K562 (cell line): Measurements from ENCODE around the gene DARS1. TPM values are rescaled to one million over a fixed set of nuclear protein-coding genes. Genes with fewer than 3 reads are reported as not detected.

Experiments
- SMARCA4 ChIP-seq: fragments of 450-650 bp; IDR thresholded peaks from 2 replicates; pipeline ENCODE4 v1.6.1; 2016
- SP2 ChIP-seq: IDR thresholded peaks from 2 replicates; pipeline ENCODE4 v1.6.1; 2011; ENCODE audit warnings: mild to moderate bottlenecking, low read depth, low read length, moderate library complexity; ENCODE audit not compliant: poor library complexity, severe bottlenecking; ENCODE audit errors: extremely low read depth
- ZKSCAN8 ChIP-seq: fragments of 200-800 bp; sonication (Bioruptor generic); IDR thresholded peaks from 2 replicates; pipeline ENCODE4 v1.6.1; 2016; ENCODE audit warnings: missing genetic modification characterization, missing compliant biosample characterization
- polyA plus RNA-seq, 8 experiments: library from polyadenylated mRNA; depleted of rRNA in 4 of 8; stranded (reverse) in 5 of 8; unstranded in 3 of 8; fragments of >200 nt; fragmentation: Nextera tagmentation in 2 of 8; fragmentation: Illumina TruSeq in 1 of 8; extraction: Ambion mirVana in 2 of 8; extraction: Trizol in 1 of 8; gene quantifications; 2 replicates each; pipeline versions ENCODE4 v1.2.1 to v1.2.3, GENCODE V29; 2011 to 2014; ENCODE audit warnings: inconsistent platforms in 1 of 8, missing spikeins in 1 of 8
- total RNA-seq, 7 experiments: library from RNA; depleted of rRNA in 6 of 7; stranded (reverse); fragments of >200 nt in 6 of 7; fragmentation: Illumina TruSeq in 2 of 7; extraction: Trizol in 2 of 7; gene quantifications; 2 replicates each; pipeline versions ENCODE4 v1.2.1 to v1.2.3, GENCODE V29; 2011 to 2021; ENCODE audit warnings: low replicate concordance in 1 of 7
- TF ChIP-seq, protein P1 (sequence below): fragments of 250-450 bp; sonication (Bioruptor Pico); IDR thresholded peaks from 2 replicates; pipeline ENCODE4 v1.5.0; 2022; ENCODE audit warnings: mild to moderate bottlenecking
- TF ChIP-seq, protein P2 (sequence below), 2 experiments: fragments of 450-650 bp; IDR thresholded peaks; 2 replicates each; pipeline ENCODE4 v1.6.1; 2018; ENCODE audit warnings: mild to moderate bottlenecking in 2 of 2, low read depth in 1 of 2; ENCODE audit not compliant: partially characterized antibody in 2 of 2
- TF ChIP-seq, protein P3 (sequence below): fragments of 450-650 bp; IDR thresholded peaks from one replicate; pipeline ENCODE4 v1.6.1; 2018; ENCODE audit warnings: mild to moderate bottlenecking, moderate library complexity; ENCODE audit not compliant: partially characterized antibody

DARS1 gene
- total and polyA plus RNA-seq, 9 of the 15 experiments (the other 6 are each of a cell fraction or from before 2014, with no cell fraction given): 91.5 to 239 (median 98.0) TPM

DNA sequence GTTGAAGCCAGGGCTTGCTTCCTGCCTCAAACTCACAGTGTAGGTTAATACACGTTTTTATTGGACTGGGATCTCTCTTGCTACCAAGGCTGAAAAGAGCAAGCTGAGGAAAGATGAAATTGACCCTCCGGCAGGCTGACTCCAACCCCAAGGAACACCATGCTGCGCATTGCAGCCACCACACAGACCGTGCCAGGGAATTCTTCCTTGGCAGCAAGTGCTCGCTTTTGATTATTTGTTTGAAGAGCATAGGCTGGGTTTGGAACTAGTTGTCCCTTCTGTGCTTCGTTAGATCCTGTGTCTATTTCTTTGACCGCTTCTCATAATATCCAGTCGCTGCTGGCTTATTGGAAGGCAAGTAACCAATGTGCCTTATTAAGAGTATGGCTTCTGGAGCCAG is 34.4 kb upstream of the DARS1 start (continued):
- TF ChIP-seq, protein P1, sequence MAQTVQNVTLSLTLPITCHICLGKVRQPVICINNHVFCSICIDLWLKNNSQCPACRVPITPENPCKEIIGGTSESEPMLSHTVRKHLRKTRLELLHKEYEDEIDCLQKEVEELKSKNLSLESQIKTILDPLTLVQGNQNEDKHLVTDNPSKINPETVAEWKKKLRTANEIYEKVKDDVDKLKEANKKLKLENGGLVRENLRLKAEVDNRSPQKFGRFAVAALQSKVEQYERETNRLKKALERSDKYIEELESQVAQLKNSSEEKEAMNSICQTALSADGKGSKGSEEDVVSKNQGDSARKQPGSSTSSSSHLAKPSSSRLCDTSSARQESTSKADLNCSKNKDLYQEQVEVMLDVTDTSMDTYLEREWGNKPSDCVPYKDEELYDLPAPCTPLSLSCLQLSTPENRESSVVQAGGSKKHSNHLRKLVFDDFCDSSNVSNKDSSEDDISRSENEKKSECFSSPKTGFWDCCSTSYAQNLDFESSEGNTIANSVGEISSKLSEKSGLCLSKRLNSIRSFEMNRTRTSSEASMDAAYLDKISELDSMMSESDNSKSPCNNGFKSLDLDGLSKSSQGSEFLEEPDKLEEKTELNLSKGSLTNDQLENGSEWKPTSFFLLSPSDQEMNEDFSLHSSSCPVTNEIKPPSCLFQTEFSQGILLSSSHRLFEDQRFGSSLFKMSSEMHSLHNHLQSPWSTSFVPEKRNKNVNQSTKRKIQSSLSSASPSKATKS: no peak
- TF ChIP-seq, protein P2, sequence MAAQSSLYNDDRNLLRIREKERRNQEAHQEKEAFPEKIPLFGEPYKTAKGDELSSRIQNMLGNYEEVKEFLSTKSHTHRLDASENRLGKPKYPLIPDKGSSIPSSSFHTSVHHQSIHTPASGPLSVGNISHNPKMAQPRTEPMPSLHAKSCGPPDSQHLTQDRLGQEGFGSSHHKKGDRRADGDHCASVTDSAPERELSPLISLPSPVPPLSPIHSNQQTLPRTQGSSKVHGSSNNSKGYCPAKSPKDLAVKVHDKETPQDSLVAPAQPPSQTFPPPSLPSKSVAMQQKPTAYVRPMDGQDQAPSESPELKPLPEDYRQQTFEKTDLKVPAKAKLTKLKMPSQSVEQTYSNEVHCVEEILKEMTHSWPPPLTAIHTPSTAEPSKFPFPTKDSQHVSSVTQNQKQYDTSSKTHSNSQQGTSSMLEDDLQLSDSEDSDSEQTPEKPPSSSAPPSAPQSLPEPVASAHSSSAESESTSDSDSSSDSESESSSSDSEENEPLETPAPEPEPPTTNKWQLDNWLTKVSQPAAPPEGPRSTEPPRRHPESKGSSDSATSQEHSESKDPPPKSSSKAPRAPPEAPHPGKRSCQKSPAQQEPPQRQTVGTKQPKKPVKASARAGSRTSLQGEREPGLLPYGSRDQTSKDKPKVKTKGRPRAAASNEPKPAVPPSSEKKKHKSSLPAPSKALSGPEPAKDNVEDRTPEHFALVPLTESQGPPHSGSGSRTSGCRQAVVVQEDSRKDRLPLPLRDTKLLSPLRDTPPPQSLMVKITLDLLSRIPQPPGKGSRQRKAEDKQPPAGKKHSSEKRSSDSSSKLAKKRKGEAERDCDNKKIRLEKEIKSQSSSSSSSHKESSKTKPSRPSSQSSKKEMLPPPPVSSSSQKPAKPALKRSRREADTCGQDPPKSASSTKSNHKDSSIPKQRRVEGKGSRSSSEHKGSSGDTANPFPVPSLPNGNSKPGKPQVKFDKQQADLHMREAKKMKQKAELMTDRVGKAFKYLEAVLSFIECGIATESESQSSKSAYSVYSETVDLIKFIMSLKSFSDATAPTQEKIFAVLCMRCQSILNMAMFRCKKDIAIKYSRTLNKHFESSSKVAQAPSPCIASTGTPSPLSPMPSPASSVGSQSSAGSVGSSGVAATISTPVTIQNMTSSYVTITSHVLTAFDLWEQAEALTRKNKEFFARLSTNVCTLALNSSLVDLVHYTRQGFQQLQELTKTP (IDR thresholded peaks at IDR 0.05; ENCODE audit: low read depth in 1 of 2, partially characterized antibody in 2 of 2): no peak
- TF ChIP-seq, protein P3, sequence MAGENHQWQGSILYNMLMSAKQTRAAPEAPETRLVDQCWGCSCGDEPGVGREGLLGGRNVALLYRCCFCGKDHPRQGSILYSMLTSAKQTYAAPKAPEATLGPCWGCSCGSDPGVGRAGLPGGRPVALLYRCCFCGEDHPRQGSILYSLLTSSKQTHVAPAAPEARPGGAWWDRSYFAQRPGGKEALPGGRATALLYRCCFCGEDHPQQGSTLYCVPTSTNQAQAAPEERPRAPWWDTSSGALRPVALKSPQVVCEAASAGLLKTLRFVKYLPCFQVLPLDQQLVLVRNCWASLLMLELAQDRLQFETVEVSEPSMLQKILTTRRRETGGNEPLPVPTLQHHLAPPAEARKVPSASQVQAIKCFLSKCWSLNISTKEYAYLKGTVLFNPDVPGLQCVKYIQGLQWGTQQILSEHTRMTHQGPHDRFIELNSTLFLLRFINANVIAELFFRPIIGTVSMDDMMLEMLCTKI: no peak
- no peak for TF ChIP-seq ZKSCAN8 (CRISPR knock-in tag)
- TF ChIP-seq SP2: no peak
- no peak for TF ChIP-seq SMARCA4
